ENCODE measurements around the gene DELE1. TPM values are rescaled to one million over a fixed set of nuclear protein-coding genes. Genes with fewer than 3 reads are reported as not detected.

DELE1 gene
- total and polyA plus RNA-seq, 4 donors: 23.2 to 49.0 (median 40.3) TPM

DNA sequence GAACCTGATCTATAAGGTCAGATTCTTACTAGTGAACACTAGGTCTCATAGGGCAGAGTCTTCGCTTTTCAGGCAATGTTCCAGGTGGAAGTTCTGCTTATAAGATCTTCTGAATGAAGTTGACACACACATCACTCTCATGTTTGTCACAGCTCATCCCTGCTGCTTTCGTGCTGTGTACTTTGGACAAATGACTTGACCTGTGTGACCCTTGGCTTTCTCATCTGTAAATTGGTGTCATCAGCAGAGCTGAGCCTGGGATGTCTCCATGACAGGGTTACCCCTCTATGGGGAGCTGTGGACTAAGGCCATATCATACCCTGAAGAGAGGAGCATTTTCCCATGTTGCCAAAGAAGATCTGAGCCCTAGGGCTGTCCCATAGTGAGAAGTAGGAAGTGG lies 2.8 kb downstream of the DELE1 start:
- 43% methylated on average over 2 of the region's 2 CpGs for WGBS
- Histone ChIP-seq H3K36me3 (ENCODE audit: control insufficient read depth in 4 of 4, insufficient read depth in 3 of 4, low read depth in 1 of 4, low read length in 3 of 4) (peaks cover 12 to 52% (median 37%) of the 10 kb centered on the region in 4 donors), H3K27ac (ENCODE audit: low read depth in 1 of 2, low read length in 2 of 2) (no peak overlapping the region), H3K27me3 (ENCODE audit: control insufficient read depth in 4 of 4, insufficient read depth in 4 of 4, low read length in 3 of 4) (no peaks in the 10 kb centered on the region), H3K9ac (ENCODE audit: low read depth in 1 of 2, low read length in 2 of 2) (no peak overlapping the region), H3K9me3 (ENCODE audit: control insufficient read depth in 4 of 4, low read length in 3 of 4) (no peaks in the 10 kb centered on the region), H3K4me3 (ENCODE audit: low read depth in 1 of 3, low read length in 3 of 3) (no peak overlapping the region), H3K4me1 (ENCODE audit: control insufficient read depth in 4 of 4, insufficient read depth in 4 of 4, low read length in 3 of 4) (peaks cover 3 to 25% (median 14%) of the 10 kb centered on the region in 4 donors)
- TF ChIP-seq, protein P1, sequence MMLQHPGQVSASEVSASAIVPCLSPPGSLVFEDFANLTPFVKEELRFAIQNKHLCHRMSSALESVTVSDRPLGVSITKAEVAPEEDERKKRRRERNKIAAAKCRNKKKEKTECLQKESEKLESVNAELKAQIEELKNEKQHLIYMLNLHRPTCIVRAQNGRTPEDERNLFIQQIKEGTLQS (IDR thresholded peaks at IDR 0.05): no peak
- TF ChIP-seq RAD21 (IDR thresholded peaks at IDR 0.05) (no peak), HNF4A (conservative IDR thresholded peaks at IDR 0.05) (peak; percentile 40 to 67), TAF1 (conservative IDR thresholded peaks at IDR 0.05) (no peak), JUND (IDR thresholded peaks at IDR 0.05) (no peak), SP1 (IDR thresholded peaks at IDR 0.05) (no peak), YY1 (IDR thresholded peaks at IDR 0.05) (no peak), EGR1 (IDR thresholded peaks at IDR 0.05; ENCODE audit: low read depth in 2 of 2) (no peak), RXRA (IDR thresholded peaks at IDR 0.05) (peak in 1 of 2 donors; percentile 54), HNF4G (IDR thresholded peaks at IDR 0.05) (peak; percentile 27), NR2F2 (IDR thresholded peaks at IDR 0.05) (peak; percentile 65), FOXA1 (IDR thresholded peaks at IDR 0.05) (no peak), FOXA2 (IDR thresholded peaks at IDR 0.05) (no peak)
- TF ChIP-seq, protein P2, sequence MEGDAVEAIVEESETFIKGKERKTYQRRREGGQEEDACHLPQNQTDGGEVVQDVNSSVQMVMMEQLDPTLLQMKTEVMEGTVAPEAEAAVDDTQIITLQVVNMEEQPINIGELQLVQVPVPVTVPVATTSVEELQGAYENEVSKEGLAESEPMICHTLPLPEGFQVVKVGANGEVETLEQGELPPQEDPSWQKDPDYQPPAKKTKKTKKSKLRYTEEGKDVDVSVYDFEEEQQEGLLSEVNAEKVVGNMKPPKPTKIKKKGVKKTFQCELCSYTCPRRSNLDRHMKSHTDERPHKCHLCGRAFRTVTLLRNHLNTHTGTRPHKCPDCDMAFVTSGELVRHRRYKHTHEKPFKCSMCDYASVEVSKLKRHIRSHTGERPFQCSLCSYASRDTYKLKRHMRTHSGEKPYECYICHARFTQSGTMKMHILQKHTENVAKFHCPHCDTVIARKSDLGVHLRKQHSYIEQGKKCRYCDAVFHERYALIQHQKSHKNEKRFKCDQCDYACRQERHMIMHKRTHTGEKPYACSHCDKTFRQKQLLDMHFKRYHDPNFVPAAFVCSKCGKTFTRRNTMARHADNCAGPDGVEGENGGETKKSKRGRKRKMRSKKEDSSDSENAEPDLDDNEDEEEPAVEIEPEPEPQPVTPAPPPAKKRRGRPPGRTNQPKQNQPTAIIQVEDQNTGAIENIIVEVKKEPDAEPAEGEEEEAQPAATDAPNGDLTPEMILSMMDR (IDR thresholded peaks at IDR 0.05; ENCODE audit: low read depth, low read length, missing input control): no peak
- TF ChIP-seq, protein P3, sequence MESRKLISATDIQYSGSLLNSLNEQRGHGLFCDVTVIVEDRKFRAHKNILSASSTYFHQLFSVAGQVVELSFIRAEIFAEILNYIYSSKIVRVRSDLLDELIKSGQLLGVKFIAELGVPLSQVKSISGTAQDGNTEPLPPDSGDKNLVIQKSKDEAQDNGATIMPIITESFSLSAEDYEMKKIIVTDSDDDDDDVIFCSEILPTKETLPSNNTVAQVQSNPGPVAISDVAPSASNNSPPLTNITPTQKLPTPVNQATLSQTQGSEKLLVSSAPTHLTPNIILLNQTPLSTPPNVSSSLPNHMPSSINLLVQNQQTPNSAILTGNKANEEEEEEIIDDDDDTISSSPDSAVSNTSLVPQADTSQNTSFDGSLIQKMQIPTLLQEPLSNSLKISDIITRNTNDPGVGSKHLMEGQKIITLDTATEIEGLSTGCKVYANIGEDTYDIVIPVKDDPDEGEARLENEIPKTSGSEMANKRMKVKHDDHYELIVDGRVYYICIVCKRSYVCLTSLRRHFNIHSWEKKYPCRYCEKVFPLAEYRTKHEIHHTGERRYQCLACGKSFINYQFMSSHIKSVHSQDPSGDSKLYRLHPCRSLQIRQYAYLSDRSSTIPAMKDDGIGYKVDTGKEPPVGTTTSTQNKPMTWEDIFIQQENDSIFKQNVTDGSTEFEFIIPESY (IDR thresholded peaks at IDR 0.05): no peak
- TF ChIP-seq, protein P4, sequence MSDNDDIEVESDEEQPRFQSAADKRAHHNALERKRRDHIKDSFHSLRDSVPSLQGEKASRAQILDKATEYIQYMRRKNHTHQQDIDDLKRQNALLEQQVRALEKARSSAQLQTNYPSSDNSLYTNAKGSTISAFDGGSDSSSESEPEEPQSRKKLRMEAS (IDR thresholded peaks at IDR 0.05): no peak
- TF ChIP-seq, protein P5, sequence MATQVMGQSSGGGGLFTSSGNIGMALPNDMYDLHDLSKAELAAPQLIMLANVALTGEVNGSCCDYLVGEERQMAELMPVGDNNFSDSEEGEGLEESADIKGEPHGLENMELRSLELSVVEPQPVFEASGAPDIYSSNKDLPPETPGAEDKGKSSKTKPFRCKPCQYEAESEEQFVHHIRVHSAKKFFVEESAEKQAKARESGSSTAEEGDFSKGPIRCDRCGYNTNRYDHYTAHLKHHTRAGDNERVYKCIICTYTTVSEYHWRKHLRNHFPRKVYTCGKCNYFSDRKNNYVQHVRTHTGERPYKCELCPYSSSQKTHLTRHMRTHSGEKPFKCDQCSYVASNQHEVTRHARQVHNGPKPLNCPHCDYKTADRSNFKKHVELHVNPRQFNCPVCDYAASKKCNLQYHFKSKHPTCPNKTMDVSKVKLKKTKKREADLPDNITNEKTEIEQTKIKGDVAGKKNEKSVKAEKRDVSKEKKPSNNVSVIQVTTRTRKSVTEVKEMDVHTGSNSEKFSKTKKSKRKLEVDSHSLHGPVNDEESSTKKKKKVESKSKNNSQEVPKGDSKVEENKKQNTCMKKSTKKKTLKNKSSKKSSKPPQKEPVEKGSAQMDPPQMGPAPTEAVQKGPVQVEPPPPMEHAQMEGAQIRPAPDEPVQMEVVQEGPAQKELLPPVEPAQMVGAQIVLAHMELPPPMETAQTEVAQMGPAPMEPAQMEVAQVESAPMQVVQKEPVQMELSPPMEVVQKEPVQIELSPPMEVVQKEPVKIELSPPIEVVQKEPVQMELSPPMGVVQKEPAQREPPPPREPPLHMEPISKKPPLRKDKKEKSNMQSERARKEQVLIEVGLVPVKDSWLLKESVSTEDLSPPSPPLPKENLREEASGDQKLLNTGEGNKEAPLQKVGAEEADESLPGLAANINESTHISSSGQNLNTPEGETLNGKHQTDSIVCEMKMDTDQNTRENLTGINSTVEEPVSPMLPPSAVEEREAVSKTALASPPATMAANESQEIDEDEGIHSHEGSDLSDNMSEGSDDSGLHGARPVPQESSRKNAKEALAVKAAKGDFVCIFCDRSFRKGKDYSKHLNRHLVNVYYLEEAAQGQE (IDR thresholded peaks at IDR 0.05): no peak
- no peak for DNase-seq (ENCODE audit: low spot score)

- 79% methylated on average over 8 of the region's 8 CpGs for WGBS
- DNase-seq (ENCODE audit: low spot score): no peak
- H3K27me3 ChIP-seq (ENCODE audit: control insufficient read depth in 4 of 4, insufficient read depth in 4 of 4, low read length in 3 of 4): no peaks in the 10 kb centered on the region
- no peak overlapping the region for H3K4me3 ChIP-seq (ENCODE audit: low read depth in 1 of 3, low read length in 3 of 3)
- peaks cover 3 to 18% (median 12%) of the 10 kb centered on the region in 4 donors for H3K4me1 ChIP-seq (ENCODE audit: control insufficient read depth in 4 of 4, insufficient read depth in 4 of 4, low read length in 3 of 4)
- H3K9me3 ChIP-seq (ENCODE audit: control insufficient read depth in 4 of 4, low read length in 3 of 4): no peaks in the 10 kb centered on the region
- TF ChIP-seq, protein P4 (IDR thresholded peaks at IDR 0.05): no peak
- TF ChIP-seq RAD21 (IDR thresholded peaks at IDR 0.05): no peak
- no peak for TF ChIP-seq YY1 (IDR thresholded peaks at IDR 0.05)
- no peak for TF ChIP-seq FOXA2 (IDR thresholded peaks at IDR 0.05)
- no peak for TF ChIP-seq HNF4G (IDR thresholded peaks at IDR 0.05)
- TF ChIP-seq JUND (IDR thresholded peaks at IDR 0.05): no peak
- TF ChIP-seq NR2F2 (IDR thresholded peaks at IDR 0.05): no peak
- no peak for TF ChIP-seq FOXA1 (IDR thresholded peaks at IDR 0.05)
- no peak for TF ChIP-seq SP1 (IDR thresholded peaks at IDR 0.05)
- TF ChIP-seq, protein P1 (IDR thresholded peaks at IDR 0.05): no peak
- TF ChIP-seq, protein P2 (IDR thresholded peaks at IDR 0.05; ENCODE audit: low read depth, low read length, missing input control): no peak
- no peak overlapping the region for H3K9ac ChIP-seq (ENCODE audit: low read depth in 1 of 2, low read length in 2 of 2)
- H3K36me3 ChIP-seq (ENCODE audit: control insufficient read depth in 4 of 4, insufficient read depth in 3 of 4, low read depth in 1 of 4, low read length in 3 of 4): peaks cover 12 to 63% (median 44%) of the 10 kb centered on the region in 4 donors
- H3K27ac ChIP-seq (ENCODE audit: low read depth in 1 of 2, low read length in 2 of 2): no peak overlapping the region
These were observed 4.4 kb downstream of the DELE1 start for GRCh38 chr5:141928051-141928450.

Measured in liver (tissue), 9 donors.